Left lung (tissue), 10 donors: ENCODE results near the gene PRG2. TPM values are rescaled to one million over a fixed set of nuclear protein-coding genes. Genes with fewer than 3 reads are reported as not detected.

ENCODE experiments used
- ATAC-seq: fragments of 200-7000 bp; cut with Tn5 transposase; one replicate; pipeline ENCODE4 v1.9.1; 2020; ENCODE audit warnings: moderate library complexity
- DNase-seq, 4 donors: peaks; one replicate each; pipeline ENCODE4 v3.0.0-alpha.2; 2013 to 2020
- H3K27ac ChIP-seq, 2 donors: fragments of 200-600 bp; sonication (generic) in 1 of 2; one replicate each; pipeline versions ENCODE4 v1.5.0 to v1.8.0; 2020 to 2021
- H3K27me3 ChIP-seq, 2 donors: fragments of 200-600 bp; sonication (generic) in 1 of 2; one replicate each; pipeline versions ENCODE4 v1.5.0 to v1.8.0; 2020 to 2021
- H3K36me3 ChIP-seq, 2 donors: fragments of 200-600 bp; sonication (generic) in 1 of 2; one replicate each; pipeline versions ENCODE4 v1.5.0 to v1.8.0; 2020 to 2021
- H3K4me1 ChIP-seq, 2 donors: fragments of 200-600 bp; one replicate each; pipeline ENCODE4 v1.8.0; 2021
- H3K4me3 ChIP-seq, 2 donors: fragments of 200-600 bp; sonication (generic) in 1 of 2; one replicate each; pipeline versions ENCODE4 v1.5.0 to v1.8.0; 2020 to 2021; ENCODE audit warnings: mild to moderate bottlenecking in 1 of 2
- H3K9me3 ChIP-seq, 2 donors: fragments of 200-600 bp; sonication (generic) in 1 of 2; one replicate each; pipeline versions ENCODE4 v1.5.0 to v1.8.0; 2020 to 2021
- CTCF ChIP-seq, 2 donors: fragments of 200-600 bp; sonication (generic) in 1 of 2; IDR thresholded peaks; one replicate each; pipeline versions ENCODE4 v1.5.0 to v1.8.0; 2021; ENCODE audit warnings: antibody characterized with exemption in 2 of 2
- intact Hi-C, 2 donors: fragments of 100-400 bp; cut with DNase I; formaldehyde crosslinking; loops; one replicate each; pipeline versions ENCODE4 v1.11.2 to v1.14.2; 2022
- polyA plus RNA-seq, 6 donors: library from polyadenylated mRNA; unstranded; fragments of 120-200 nt; gene quantifications; one replicate each; pipeline ENCODE4 v1.2.1, GENCODE V29; 2013; ENCODE audit not compliant: insufficient read length in 6 of 6
- total RNA-seq, 2 donors: library from RNA; stranded (reverse); fragmentation: NEBNext Ultra II Directional; extraction: Animal tissue kit (Norgen Biotek cat#: 25700); gene quantifications; one replicate each; pipeline ENCODE4 v1.2.1, GENCODE V29; 2021
- donor health status: DM: no; HTN: yes; CAD: no.
- donor health status: DM: no; HTN: no; CAD: no.

Gene PRG2
- total and polyA plus RNA-seq, 8 donors, result 0.34 to 1.7 (median 1.3) TPM; not detected in 1

- DNase-seq (no peak), ATAC-seq (no peak)
- Histone ChIP-seq H3K4me1 (peaks cover 0 to 28% of the 10 kb centered on the region in 2 donors), H3K9me3 (no peaks in the 10 kb centered on the region), H3K27ac (no peak overlapping the region), H3K27me3 (no peaks in the 10 kb centered on the region), H3K36me3 (peaks cover 0 to 83% of the 10 kb centered on the region in 2 donors), H3K4me3 (no peak overlapping the region)
- TF ChIP-seq CTCF (IDR thresholded peaks at IDR 0.05), result no peak
- intact Hi-C loops, result no loop called here
Measured at GRCh38 chr11:57408771-57409170, 18.3 kb upstream of the PRG2 start.

GRCh38 chr11:57407941-57408475 lies 17.6 kb upstream of the PRG2 start:
- no peak for DNase-seq
- Histone ChIP-seq H3K4me1 (peaks cover 0 to 28% of the 10 kb centered on the region in 2 donors), H3K27me3 (no peaks in the 10 kb centered on the region), H3K4me3 (no peak overlapping the region), H3K9me3 (no peaks in the 10 kb centered on the region), H3K27ac (peak overlapping the region in 1 of 2 donors; percentile 67), H3K36me3 (peaks cover 0 to 75% of the 10 kb centered on the region in 2 donors)
- TF ChIP-seq CTCF (IDR thresholded peaks at IDR 0.05), result no peak
- intact Hi-C loops, result no loop called here
- no peak for ATAC-seq

- Histone ChIP-seq H3K9me3 (no peaks in the 10 kb centered on the region), H3K27me3 (no peaks in the 10 kb centered on the region), H3K36me3 (peaks cover 0 to 68% of the 10 kb centered on the region in 2 donors), H3K4me3 (no peak overlapping the region), H3K27ac (peak overlapping the region in 1 of 2 donors; percentile 67), H3K4me1 (peaks cover 0 to 28% of the 10 kb centered on the region in 2 donors)
- ATAC-seq (no peak), DNase-seq (no peak)
- no peak for TF ChIP-seq CTCF (IDR thresholded peaks at IDR 0.05)
- intact Hi-C loops, result no loop called here
Measured at GRCh38 chr11:57407010-57407920, 16.8 kb upstream of the PRG2 start.

GRCh38 chr11:57406337-57406904 lies 16.0 kb upstream of the PRG2 start:
- Histone ChIP-seq H3K27ac (peak overlapping the region in 1 of 2 donors; percentile 67), H3K4me1 (peaks cover 0 to 28% of the 10 kb centered on the region in 2 donors), H3K27me3 (no peaks in the 10 kb centered on the region), H3K36me3 (peaks cover 0 to 59% of the 10 kb centered on the region in 2 donors), H3K4me3 (no peak overlapping the region), H3K9me3 (no peaks in the 10 kb centered on the region)
- no peak for TF ChIP-seq CTCF (IDR thresholded peaks at IDR 0.05)
- DNase-seq (no peak), ATAC-seq (peak; percentile 51)
- intact Hi-C loops, result no loop called here
